Activated CD4-positive, alpha-beta T cell treated with anti-CD3 and anti-CD28 coated beads, Interleukin-2, amount 50 U/mL, for 4 hours (primary cell): ENCODE results near the gene COPG1.
"Not testable (repeated sequence)": the region's sequence is repeated elsewhere in the genome, so short reads cannot be mapped to it uniquely, and the experiment has no call there.

ENCODE experiments used
- DNase-seq, 2 experiments: peaks; one replicate each; pipeline ENCODE4 v3.0.0-alpha.2; 2020

COPG1 gene

DNA sequence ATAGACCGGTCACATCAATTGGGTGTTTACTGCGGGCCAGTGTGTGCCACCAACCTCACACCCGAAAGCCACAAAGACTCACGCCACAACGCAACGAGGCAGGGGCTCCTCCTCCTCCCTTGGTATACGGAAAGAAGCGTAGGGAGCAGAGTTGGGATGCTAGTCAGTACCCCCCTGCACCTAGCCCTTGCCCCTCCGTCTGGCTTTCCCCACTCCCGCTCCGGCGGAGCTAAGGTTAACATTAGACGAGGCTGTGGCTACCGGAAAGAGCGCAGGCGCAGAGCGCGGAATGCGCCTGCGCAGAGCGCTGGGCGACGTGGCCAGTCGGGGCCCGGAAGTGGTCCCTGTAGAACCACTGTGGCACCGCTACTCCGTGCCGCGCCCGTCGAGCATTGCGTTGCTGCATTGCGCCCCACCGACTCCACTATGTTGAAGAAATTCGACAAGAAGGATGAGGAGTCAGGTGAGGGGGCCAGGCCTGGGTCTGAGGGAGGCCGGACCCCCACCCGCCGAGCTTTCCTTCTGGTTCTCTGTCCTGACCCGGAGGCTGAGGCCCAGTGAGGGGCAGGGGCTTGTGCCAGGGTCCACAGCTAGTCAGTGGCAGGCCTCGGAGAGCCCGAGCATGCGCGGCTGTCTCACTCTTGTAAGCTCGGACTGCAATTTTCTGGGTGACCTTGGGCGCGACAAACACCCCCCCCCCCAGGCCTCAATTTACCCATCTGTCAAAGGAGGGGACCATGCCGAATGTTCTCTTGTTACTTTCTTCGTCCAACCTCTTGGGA is at the start of gene COPG1:
COPG1 (plus strand) TSS at position 323 of the 782 bp plus-strand sequence; CDS start at position 427, 104 bp downstream.
- peak; percentile 76 to 77 for DNase-seq

DNA sequence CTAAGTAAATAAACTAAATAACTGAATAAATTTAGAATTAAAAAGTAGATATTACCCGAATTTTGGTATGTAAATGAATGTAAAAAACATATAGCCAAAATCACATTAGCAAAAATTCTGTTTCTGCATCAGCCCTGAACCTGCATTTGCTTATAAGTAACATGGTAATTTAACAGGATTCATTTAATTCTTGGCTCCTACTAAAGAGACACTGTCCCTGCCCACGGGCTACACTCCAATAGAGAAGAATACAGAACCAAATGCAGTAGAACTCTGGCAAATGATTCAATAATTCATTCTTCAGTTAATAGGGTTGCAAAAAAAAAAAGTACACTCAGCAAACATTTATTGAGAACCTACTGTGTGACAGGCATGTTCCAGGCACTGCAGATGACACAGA is 44.9 kb upstream of the COPG1 start:
- DNase-seq: no peak

GRCh38 chr3:129205109-129205832 is 44.1 kb upstream of the COPG1 start:
- DNase-seq: no peak

DNA sequence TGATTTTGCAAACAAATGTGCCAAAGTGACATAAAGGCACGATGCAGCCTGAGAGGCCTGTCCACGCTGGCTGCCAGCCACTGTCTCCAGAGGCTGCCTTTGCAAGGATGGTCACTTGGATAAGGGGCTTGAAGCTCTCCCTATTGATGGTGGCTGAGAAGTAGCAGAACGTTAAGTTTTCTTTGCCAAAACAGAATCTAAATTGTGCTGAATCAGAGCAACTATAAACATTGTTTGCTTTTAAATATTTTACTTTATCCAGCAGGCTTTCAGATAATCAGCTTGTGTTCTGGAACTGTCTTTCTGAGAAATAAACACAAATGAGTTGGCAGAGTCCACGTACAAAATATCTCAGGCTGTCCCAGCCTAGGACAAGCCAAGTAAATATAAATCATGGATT is 41.9 kb upstream of the COPG1 start:
- DNase-seq: no peak

DNA sequence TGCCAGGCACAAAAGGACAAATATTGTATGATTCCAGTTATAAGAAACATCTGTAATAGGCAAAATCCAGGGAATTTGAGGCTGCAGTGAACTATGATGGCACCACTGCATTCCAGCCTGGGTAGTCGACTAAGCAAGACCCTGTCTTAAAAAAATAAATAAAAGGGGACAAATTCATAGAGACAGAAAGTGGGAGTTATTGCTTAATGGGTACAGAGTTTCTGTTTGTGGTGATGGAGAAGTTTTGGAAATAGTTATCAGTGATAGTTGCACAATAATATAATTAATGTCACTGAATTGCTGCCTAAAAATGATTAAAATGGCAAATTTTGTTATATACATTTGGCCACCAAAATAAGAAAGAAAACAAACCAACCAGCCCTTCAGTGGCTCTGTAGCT is 38.1 kb upstream of the COPG1 start:
- DNase-seq: no peak

DNA sequence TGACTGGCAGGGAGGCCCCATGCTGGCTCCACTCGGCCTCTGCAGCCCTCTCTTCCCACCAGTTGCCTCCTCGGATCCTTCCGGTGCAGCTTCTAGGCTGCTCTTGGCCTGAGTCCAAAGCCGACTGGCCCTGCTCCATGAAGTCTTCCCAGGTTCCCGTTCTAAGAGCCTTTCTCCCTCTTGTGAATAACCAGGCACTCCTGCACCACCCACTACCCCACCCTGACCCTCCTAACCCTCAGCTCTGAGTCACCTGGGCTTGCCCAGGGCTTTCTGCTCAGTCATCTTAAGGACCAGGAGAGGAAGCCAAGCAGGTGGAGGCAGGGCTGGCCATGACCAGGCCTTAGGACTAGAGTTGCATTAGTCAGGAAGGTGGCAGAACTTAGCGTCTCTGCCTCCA is 37.6 kb upstream of the COPG1 start:
- no peak for DNase-seq

DNA sequence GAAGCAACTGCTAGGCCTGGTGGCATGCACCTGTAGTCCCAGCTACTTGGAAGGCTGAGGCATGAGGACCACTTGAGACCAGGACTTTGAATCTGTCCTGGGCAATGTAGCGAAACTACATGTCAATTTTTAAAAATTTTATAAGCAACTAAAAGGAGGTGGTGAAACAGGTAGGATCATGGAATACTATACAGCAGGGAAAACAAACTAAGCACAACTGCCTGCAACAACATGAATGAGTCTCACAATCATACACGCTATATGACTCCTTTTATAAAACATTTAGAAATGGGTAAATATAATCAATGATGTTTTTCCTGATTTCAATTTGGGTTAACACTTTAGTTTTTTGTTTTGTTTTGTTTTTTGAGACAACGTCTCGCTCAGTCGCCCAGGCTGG is 36.2 kb upstream of the COPG1 start:
- DNase-seq: no peak

GRCh38 chr3:129218742-129219141 is 30.7 kb upstream of the COPG1 start:
- DNase-seq: no peak

- DNase-seq: not testable (repeated sequence)
Observed at GRCh38 chr3:129224387-129224786, 25.0 kb upstream of the COPG1 start.

GRCh38 chr3:129224984-129225393 is 24.4 kb upstream of the COPG1 start:
- DNase-seq: no peak

DNA sequence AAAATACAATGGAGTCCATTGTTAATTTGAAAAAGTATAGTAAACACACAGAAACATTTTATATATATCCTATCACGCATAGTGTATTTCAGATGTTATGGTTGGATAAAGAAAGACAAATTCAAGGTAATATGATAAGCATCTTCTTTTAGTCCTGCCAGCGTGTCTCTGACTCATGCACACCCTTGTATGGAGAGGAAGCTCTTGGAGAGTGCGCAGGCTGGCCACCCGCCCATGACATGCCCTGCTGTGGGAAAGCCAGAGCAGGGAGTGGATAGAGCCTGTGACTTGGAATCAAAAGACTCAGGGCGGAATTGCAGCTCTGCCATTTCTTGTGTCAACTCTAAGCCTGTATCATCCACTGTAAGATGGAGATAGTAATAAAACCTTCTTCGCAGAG is 23.0 kb upstream of the COPG1 start:
- no peak for DNase-seq

DNA sequence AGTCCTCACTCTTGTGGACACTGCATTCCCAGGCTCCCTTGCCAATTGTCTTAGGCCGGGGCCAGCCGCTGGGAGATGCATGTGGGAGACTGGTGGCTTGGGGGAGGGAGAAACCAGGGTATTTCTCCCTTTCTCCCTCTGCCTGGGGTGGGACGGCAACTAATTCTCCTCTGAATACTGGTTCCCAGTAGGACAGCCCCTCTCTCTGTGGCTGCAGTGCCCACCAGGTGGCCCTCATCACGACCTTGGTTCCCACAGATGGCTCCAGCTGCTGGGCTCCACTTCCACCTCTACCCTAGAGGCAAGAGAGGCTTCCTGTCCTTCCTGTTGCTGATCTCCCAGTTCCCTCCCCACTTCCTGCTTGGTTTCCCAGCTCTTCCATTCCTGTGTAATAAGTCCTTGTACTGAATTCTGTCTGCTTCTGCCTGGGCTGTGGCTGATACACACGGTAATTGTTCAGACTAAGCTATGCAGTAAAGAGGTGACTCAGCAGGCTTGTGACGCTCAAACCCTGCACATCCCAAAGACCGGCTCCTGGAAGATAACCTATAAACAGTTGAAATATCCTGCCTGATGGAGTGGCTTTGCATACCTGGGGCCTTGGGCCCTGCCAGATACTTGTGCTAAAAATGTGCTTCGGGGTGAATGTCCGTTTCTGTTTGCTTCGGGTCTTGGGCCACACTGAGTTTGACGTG is 20.4 kb upstream of the COPG1 start:
- no peak for DNase-seq

GRCh38 chr3:129230311-129231019 is 18.9 kb upstream of the COPG1 start:
- no peak for DNase-seq

DNA sequence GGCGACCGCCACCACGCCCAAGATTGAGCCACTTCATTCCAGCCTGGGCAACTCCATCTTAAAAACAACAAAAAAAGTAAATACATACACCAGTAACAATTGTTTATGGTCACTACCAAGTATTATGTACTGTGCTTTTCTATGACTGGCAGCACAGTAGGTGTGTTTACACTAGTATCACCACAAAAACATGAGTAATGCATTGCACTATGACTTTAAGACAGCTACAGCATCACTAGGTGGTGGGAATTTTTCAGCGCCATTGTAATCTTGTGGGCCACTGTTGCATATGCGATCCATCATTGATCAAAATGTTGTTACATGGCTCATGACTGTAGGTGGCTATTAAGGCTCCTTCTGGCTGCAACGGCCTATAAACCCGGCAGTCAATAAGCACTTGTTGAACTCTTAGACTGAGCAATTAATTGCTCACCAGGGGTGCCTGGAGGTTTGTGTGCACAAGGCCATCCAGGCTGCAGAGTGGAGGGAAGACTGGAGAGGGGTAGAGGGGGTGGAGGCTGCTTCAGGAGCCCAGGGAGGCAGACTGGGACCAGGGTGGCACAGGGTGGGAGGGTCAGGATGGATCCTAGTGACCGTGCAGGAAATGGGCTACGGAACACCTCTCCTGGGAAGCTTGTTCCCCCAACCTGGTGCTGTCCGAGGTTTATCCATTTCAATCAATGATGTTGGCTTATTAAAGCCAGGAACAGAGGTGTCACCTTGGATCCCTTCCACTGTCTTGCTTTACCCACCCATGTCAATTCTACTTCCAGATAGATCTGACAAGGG is 17.9 kb upstream of the COPG1 start:
- DNase-seq: no peak

- no peak for DNase-seq
Observed at GRCh38 chr3:129233538-129233937, 15.9 kb upstream of the COPG1 start.

- DNase-seq: no peak
Observed at GRCh38 chr3:129234441-129234840, 15.0 kb upstream of the COPG1 start.

DNA sequence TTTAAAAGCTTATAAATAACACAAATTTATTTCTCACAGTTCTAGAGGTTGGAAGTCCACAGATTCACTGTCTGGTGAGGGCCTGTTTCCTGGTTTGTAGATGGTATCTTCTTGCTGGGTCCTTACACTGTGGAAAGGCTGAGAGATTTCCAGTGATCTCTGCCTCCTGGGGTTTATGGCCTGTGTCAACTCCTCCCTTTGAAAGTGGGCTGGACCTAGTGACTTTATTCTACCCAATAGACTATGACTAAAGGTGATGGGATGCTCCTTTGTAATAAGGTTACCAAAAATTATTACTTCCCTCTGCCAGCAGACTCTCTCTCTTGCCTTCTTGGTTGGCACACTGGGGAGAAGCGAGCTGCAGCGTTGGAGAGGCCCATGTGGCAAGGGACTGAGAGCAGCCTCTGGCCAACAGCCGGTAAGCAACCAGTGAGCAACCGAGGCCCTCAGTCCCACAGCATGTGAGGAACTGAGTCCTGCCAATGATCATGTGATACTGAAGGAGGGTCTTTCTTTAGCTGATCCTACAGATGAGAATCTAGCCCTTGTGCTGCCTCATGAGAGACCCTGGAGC is 14.0 kb upstream of the COPG1 start:
- DNase-seq: no peak

GRCh38 chr3:129238945-129239705 is 10.3 kb upstream of the COPG1 start:
- DNase-seq: no peak

DNA sequence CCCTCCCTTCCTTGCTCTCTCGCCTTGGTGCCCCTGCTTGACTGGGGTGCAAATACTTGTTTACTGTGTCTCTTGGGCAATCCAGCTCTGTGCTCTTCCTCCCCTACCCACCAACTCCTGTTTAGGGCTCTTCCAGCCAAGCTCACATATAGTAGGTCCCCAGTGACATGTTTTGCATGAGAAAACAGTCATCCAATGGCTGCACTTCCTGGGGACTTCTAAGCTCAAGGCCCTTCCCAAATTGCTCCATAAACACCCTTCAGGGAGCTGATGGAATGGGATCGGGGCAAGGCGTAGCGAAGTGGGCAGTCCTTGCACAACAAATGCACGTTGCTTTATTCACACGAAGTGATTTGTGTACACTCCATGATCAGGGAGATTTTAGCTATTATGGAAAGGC is 9.4 kb upstream of the COPG1 start:
- no peak for DNase-seq

DNA sequence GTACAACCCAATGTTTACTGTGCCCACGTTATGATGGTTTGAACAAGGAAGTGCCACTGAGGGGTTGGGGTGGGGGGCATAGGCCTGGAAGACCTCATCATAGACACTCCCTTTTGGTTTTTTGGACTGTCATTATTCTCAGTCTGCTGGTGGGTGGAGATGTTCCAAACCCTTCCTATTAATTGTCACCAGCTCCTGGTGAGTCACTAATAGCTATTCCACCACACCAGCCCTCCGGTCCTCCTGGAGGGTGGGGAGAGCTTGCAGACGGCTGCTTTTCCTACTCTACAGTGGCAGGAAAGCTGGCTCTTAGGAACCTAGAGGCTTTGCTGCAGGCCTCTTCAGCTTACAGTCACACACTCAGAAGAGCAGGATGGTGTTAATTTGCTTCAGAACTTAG is 9.0 kb upstream of the COPG1 start:
- no peak for DNase-seq

DNA sequence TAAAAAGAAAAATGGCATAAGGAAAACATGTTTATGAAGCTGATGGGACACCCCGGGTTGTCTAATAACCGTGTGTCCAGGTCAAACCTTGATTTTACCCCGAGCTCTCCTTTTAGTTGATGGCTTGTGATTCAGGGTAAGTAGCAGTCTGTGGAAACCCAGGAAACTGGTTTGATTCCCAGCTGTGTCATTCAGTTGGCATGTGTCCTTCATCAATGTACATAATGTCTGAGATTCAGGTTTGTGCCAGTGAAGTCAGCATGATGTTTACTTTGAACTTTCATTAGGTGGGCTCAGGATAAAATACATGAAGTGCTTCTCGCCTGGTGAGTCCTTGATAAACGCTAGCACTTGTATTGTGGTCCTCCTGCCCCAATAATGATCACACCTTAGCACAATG is 4.3 kb upstream of the COPG1 start:
- no peak for DNase-seq
